ENCODE results near the gene NCOA1. TPM values are rescaled to one million over a fixed set of nuclear protein-coding genes. Genes with fewer than 3 reads are reported as not detected.

NCOA1 gene
- polyA plus RNA-seq, 1 donor (not counting 4 experiments of a cell fraction or from before 2014, with no cell fraction given) = 5.0 TPM

GRCh38 chr2:24497685-24498084, 6.6 kb downstream of the NCOA1 start:
- no peaks in the 10 kb centered on the region for H3K4me1 ChIP-seq (ENCODE audit: control insufficient read depth, extremely low read depth, insufficient read depth, low read length)
- TF ChIP-seq CTCF (optimal IDR thresholded peaks at IDR 0.05 in 1 of 3, IDR thresholded peaks at IDR 0.05 in 1 of 3, conservative IDR thresholded peaks at IDR 0.05 in 1 of 3; ENCODE audit: extremely low read depth in 1 of 3, insufficient read depth in 2 of 3, low read length in 3 of 3) (no peak), EZH2 (IDR thresholded peaks at IDR 0.05; ENCODE audit: low read length) (no peak)
- no peaks in the 10 kb centered on the region for H3K9me1 ChIP-seq (ENCODE audit: control insufficient read depth, extremely low read depth, insufficient read depth, low read length)
- H3K79me2 ChIP-seq (ENCODE audit: control insufficient read depth, insufficient read depth, low read length) = no peaks in the 10 kb centered on the region
- H3K36me3 ChIP-seq (ENCODE audit: control insufficient read depth in 2 of 2, extremely low read depth in 1 of 2, insufficient read depth in 2 of 2, low read length in 2 of 2) = no peaks in the 10 kb centered on the region
- no peaks in the 10 kb centered on the region for H3K9me3 ChIP-seq (ENCODE audit: control insufficient read depth, low read depth, low read length)
- H3K4me2 ChIP-seq (ENCODE audit: control insufficient read depth, extremely low read depth, insufficient read depth, low read depth, low read length) = no peak overlapping the region
- H3K27ac ChIP-seq (ENCODE audit: control insufficient read depth, insufficient read depth, low read length) = no peak overlapping the region
- H3K27me3 ChIP-seq (ENCODE audit: control insufficient read depth, extremely low read depth, insufficient read depth, low read length) = no peaks in the 10 kb centered on the region
- FAIRE-seq (no peak), DNase-seq (ENCODE audit: low read depth, low spot score) (no peak)
- H3K4me3 ChIP-seq (ENCODE audit: control insufficient read depth in 2 of 3, extremely low read depth in 1 of 3, insufficient read depth in 2 of 3, low read depth in 1 of 3, low read length in 3 of 3) = no peak overlapping the region
- H4K20me1 ChIP-seq (ENCODE audit: control insufficient read depth, extremely low read depth, insufficient read depth, low read length) = no peaks in the 10 kb centered on the region
- no peak overlapping the region for H2AFZ ChIP-seq (ENCODE audit: control insufficient read depth, low read length)
- dilution Hi-C loops (cut with MboI; ENCODE audit: extremely low pct_ligation_motif_present, low sequenced_read_pairs) = no loop called here
- H3K9ac ChIP-seq (ENCODE audit: control insufficient read depth, extremely low read depth, insufficient read depth, low read length) = no peak overlapping the region

DNA sequence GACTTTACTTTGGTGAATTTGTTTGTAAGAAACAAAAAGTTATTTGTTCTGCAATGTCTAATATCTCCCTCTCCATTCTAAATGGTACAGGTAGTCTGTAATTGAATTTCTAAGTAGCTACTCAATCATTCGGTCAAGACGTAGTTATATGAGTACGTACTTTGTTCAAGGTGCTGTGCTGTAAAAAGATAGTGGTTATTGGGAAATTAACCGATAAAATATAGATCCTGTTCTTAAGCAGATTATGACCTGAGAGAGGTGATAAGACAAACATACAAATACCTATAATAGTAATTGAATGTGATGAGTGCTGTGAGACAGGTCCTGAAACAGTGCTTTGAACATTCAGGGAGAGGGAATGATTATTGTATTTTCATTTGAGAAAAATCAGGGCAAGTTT, 7.1 kb downstream of the NCOA1 start:
- dilution Hi-C loops (cut with MboI; ENCODE audit: extremely low pct_ligation_motif_present, low sequenced_read_pairs) = no loop called here
- FAIRE-seq = no peak

More for the DNA sequence above, 7.1 kb downstream of the NCOA1 start:
- no peaks in the 10 kb centered on the region for H3K79me2 ChIP-seq (ENCODE audit: control insufficient read depth, insufficient read depth, low read length)
- H3K9me3 ChIP-seq (ENCODE audit: control insufficient read depth, low read depth, low read length) = no peaks in the 10 kb centered on the region
- H3K9ac ChIP-seq (ENCODE audit: control insufficient read depth, extremely low read depth, insufficient read depth, low read length) = no peak overlapping the region
- H3K9me1 ChIP-seq (ENCODE audit: control insufficient read depth, extremely low read depth, insufficient read depth, low read length) = no peaks in the 10 kb centered on the region
- H3K4me2 ChIP-seq (ENCODE audit: control insufficient read depth, extremely low read depth, insufficient read depth, low read depth, low read length) = no peak overlapping the region
- H3K4me3 ChIP-seq (ENCODE audit: control insufficient read depth in 2 of 3, extremely low read depth in 1 of 3, insufficient read depth in 2 of 3, low read depth in 1 of 3, low read length in 3 of 3) = no peak overlapping the region
- no peaks in the 10 kb centered on the region for H3K36me3 ChIP-seq (ENCODE audit: control insufficient read depth in 2 of 2, extremely low read depth in 1 of 2, insufficient read depth in 2 of 2, low read length in 2 of 2)
- no peaks in the 10 kb centered on the region for H4K20me1 ChIP-seq (ENCODE audit: control insufficient read depth, extremely low read depth, insufficient read depth, low read length)
- H3K4me1 ChIP-seq (ENCODE audit: control insufficient read depth, extremely low read depth, insufficient read depth, low read length) = no peaks in the 10 kb centered on the region
- no peak overlapping the region for H3K27ac ChIP-seq (ENCODE audit: control insufficient read depth, insufficient read depth, low read length)
- TF ChIP-seq EZH2 (IDR thresholded peaks at IDR 0.05; ENCODE audit: low read length) = no peak
- TF ChIP-seq CTCF (optimal IDR thresholded peaks at IDR 0.05 in 1 of 3, IDR thresholded peaks at IDR 0.05 in 1 of 3, conservative IDR thresholded peaks at IDR 0.05 in 1 of 3; ENCODE audit: extremely low read depth in 1 of 3, insufficient read depth in 2 of 3, low read length in 3 of 3) = no peak
- DNase-seq (ENCODE audit: low read depth, low spot score) = no peak
- H3K27me3 ChIP-seq (ENCODE audit: control insufficient read depth, extremely low read depth, insufficient read depth, low read length) = no peaks in the 10 kb centered on the region
- no peak overlapping the region for H2AFZ ChIP-seq (ENCODE audit: control insufficient read depth, low read length)

Data from keratinocyte (primary cell).